H1 (cell line): Measurements from ENCODE around the gene SERINC1. TPM values are rescaled to one million over a fixed set of nuclear protein-coding genes. Genes with fewer than 3 reads are reported as not detected.

Source experiments
- CTCF ChIA-PET: fragments of 300-600 bp; sonication (Branson Sonifier 250); formaldehyde crosslinking; loops from one replicate; lab custom pipeline; 2021; ENCODE audit not compliant: partially characterized antibody; lab: Charles Lee
- POLR2A ChIA-PET: fragments of 300-600 bp; sonication (Branson Sonifier 250); formaldehyde crosslinking; loops from one replicate; lab custom pipeline; 2021; ENCODE audit warnings: inconsistent platforms; ENCODE audit not compliant: partially characterized antibody; lab: Charles Lee
- DNase-seq, 2 experiments: peaks; one replicate each; pipeline versions ENCODE4 v3.0.0 to v3.0.0-alpha.2; 2010 to 2022; ENCODE audit warnings: low spot score in 2 of 2, low read depth in 1 of 2, mixed read lengths in 1 of 2
- FAIRE-seq: peaks from 2 replicates; lab custom pipeline; 2011; peaks lifted over from hg19 to GRCh38; lab: Jason Lieb, UNC
- H2AFZ ChIP-seq: 2 replicates; pipeline ENCODE4 v1.8.1; 2012; ENCODE audit warnings: low read length, inconsistent platforms
- H2AK5ac ChIP-seq: 2 replicates; pipeline ENCODE4 v1.6.1; 2013; ENCODE audit warnings: low read depth, low read length
- H2BK120ac ChIP-seq: replicated peaks from 2 replicates; pipeline ENCODE3; 2013; ENCODE audit warnings: low read depth, low read length, inconsistent platforms
- H2BK12ac ChIP-seq: 2 replicates; pipeline ENCODE4 v1.6.1; 2013; ENCODE audit warnings: low read depth, low read length
- H2BK15ac ChIP-seq: 2 replicates; pipeline ENCODE4 v1.6.1; 2013; ENCODE audit warnings: low read length
- H2BK20ac ChIP-seq: 2 replicates; pipeline ENCODE4 v1.6.1; 2013; ENCODE audit warnings: low read length
- H2BK5ac ChIP-seq: 2 replicates; pipeline ENCODE4 v1.6.1; 2013; ENCODE audit warnings: low read depth, low read length
- H3K14ac ChIP-seq: 2 replicates; pipeline ENCODE4 v1.6.1; 2013; ENCODE audit warnings: inconsistent platforms; ENCODE audit not compliant: insufficient read length
- H3K18ac ChIP-seq: 2 replicates; pipeline ENCODE4 v1.6.1; 2013; ENCODE audit warnings: low read length; ENCODE audit errors: extremely low read depth
- H3K23ac ChIP-seq: 2 replicates; pipeline ENCODE4 v1.6.1; 2013; ENCODE audit warnings: inconsistent platforms; ENCODE audit not compliant: insufficient read length
- H3K23me2 ChIP-seq: 2 replicates; pipeline ENCODE4 v1.6.1; 2013; ENCODE audit warnings: low read depth, low read length
- H3K27ac ChIP-seq: 2 replicates; pipeline ENCODE4 v1.6.1; 2011; ENCODE audit warnings: low read depth, low read length, inconsistent platforms
- H3K27me3 ChIP-seq, 4 experiments: replicated peaks in 1 of 4; 1 replicate in 1 of 4; 2 replicates in 3 of 4; pipeline versions ENCODE4 v1.6.1 to v1.8.1; 2011 to 2013; ENCODE audit warnings: low read length in 3 of 4, mild to moderate bottlenecking in 3 of 4, inconsistent platforms in 2 of 4, mixed read lengths in 2 of 4, moderate library complexity in 1 of 4; ENCODE audit not compliant: control insufficient read depth in 3 of 4, insufficient read depth in 3 of 4; ENCODE audit errors: extremely low read depth in 1 of 4
- H3K36me3 ChIP-seq, 4 experiments: 2 replicates each; pipeline versions ENCODE4 v1.6.1 to v1.8.1; 2011 to 2013; ENCODE audit warnings: mild to moderate bottlenecking in 4 of 4, low read length in 3 of 4, moderate library complexity in 2 of 4, control low read depth in 1 of 4, inconsistent platforms in 1 of 4; ENCODE audit not compliant: insufficient read depth in 4 of 4, control insufficient read depth in 2 of 4
- H3K4ac ChIP-seq: replicated peaks from 2 replicates; pipeline ENCODE3; 2013; ENCODE audit warnings: low read length, low read depth, mixed read lengths, inconsistent platforms; ENCODE audit not compliant: insufficient read length
- H3K4me1 ChIP-seq, 4 experiments: replicated peaks in 1 of 4; 1 replicate in 1 of 4; 2 replicates in 3 of 4; pipeline versions ENCODE4 v1.6.1 to v1.8.1; 2011 to 2013; ENCODE audit warnings: low read length in 3 of 4, inconsistent platforms in 2 of 4, mixed read lengths in 1 of 4; ENCODE audit not compliant: insufficient read depth in 4 of 4, control insufficient read depth in 3 of 4
- H3K4me2 ChIP-seq, 2 experiments: 2 replicates each; pipeline versions ENCODE4 v1.6.1 to v1.8.1; 2011 to 2013; ENCODE audit warnings: low read depth in 2 of 2, low read length in 2 of 2, control low read depth in 1 of 2, inconsistent platforms in 1 of 2, mild to moderate bottlenecking in 1 of 2; ENCODE audit not compliant: insufficient read depth in 1 of 2
- H3K4me3 ChIP-seq, 4 experiments: fragments of 200-600, 300-600 bp in 1 of 4; sonication (generic), shearing (Covaris generic), sonication (Bioruptor Twin) in 1 of 4; 2 replicates each; pipeline versions ENCODE4 v1.5.1 to v1.8.1; 2011 to 2016; ENCODE audit warnings: low read length in 4 of 4, low read depth in 3 of 4, control low read depth in 2 of 4, inconsistent platforms in 2 of 4, mild to moderate bottlenecking in 2 of 4, mixed read lengths in 1 of 4, moderate library complexity in 1 of 4; ENCODE audit not compliant: insufficient read depth in 2 of 4; ENCODE audit errors: extremely low read depth in 1 of 4
- H3K56ac ChIP-seq: replicated peaks from 2 replicates; pipeline ENCODE3; 2013; ENCODE audit warnings: low read depth, mild to moderate bottlenecking, mixed read lengths, low read length, inconsistent platforms; ENCODE audit not compliant: insufficient read length
- H3K79me1 ChIP-seq: 2 replicates; pipeline ENCODE4 v1.6.1; 2013; ENCODE audit warnings: low read depth, low read length, control low read depth
- H3K79me2 ChIP-seq, 2 experiments: 2 replicates each; pipeline versions ENCODE4 v1.6.1 to v1.8.1; 2012 to 2013; ENCODE audit warnings: low read length in 2 of 2, mild to moderate bottlenecking in 2 of 2, inconsistent platforms in 1 of 2; ENCODE audit not compliant: insufficient read depth in 2 of 2, control insufficient read depth in 1 of 2
- H3K9ac ChIP-seq, 4 experiments: replicated peaks in 1 of 4; 1 replicate in 1 of 4; 2 replicates in 3 of 4; pipeline versions ENCODE4 v1.6.1 to v1.8.1; 2011 to 2013; ENCODE audit warnings: low read depth in 3 of 4, low read length in 3 of 4, control low read depth in 2 of 4, mild to moderate bottlenecking in 2 of 4, moderate library complexity in 2 of 4, inconsistent platforms in 1 of 4; ENCODE audit errors: extremely low read depth in 1 of 4
- H3K9me3 ChIP-seq, 2 experiments: 2 replicates each; pipeline versions ENCODE4 v1.6.1 to v1.8.1; 2012 to 2013; ENCODE audit warnings: mild to moderate bottlenecking in 2 of 2, moderate library complexity in 2 of 2, control low read depth in 1 of 2, inconsistent platforms in 1 of 2, low read depth in 1 of 2, low read length in 1 of 2, mixed read lengths in 1 of 2; ENCODE audit not compliant: insufficient read depth in 2 of 2
- H4K20me1 ChIP-seq, 2 experiments: replicated peaks in 1 of 2; 2 replicates each; pipeline versions ENCODE3 to v1.8.1; 2011 to 2013; ENCODE audit warnings: inconsistent platforms in 2 of 2, low read length in 2 of 2, mild to moderate bottlenecking in 1 of 2; ENCODE audit not compliant: insufficient read depth in 2 of 2, control insufficient read depth in 1 of 2
- H4K5ac ChIP-seq: 2 replicates; pipeline ENCODE4 v1.6.1; 2013; ENCODE audit warnings: low read length, low read depth, mixed read lengths, inconsistent platforms; ENCODE audit not compliant: insufficient read length
- H4K8ac ChIP-seq: 2 replicates; pipeline ENCODE4 v1.8.0; 2013; ENCODE audit warnings: mild to moderate bottlenecking, moderate library complexity, low read length, inconsistent platforms; ENCODE audit not compliant: insufficient read depth; ENCODE audit errors: extremely low read depth
- H4K91ac ChIP-seq: replicated peaks from 2 replicates; pipeline ENCODE3; 2013; ENCODE audit warnings: low read length, mixed read lengths, inconsistent platforms; ENCODE audit not compliant: insufficient read length
- BRCA1 ChIP-seq: IDR thresholded peaks from 2 replicates; pipeline ENCODE4 v1.6.1; 2012; ENCODE audit warnings: low read depth, low read length, improper control_type of control experiment
- CBX8 ChIP-seq: fragments of 300-800, 300-1000 bp; sonication (generic); IDR thresholded peaks from 2 replicates; pipeline ENCODE4 v1.7.1; 2016; ENCODE audit warnings: low read depth, low read length, borderline replicate concordance
- CHD1 ChIP-seq: IDR thresholded peaks from 2 replicates; pipeline ENCODE4 v1.6.1; 2012; ENCODE audit warnings: low read depth, low read length, improper control_type of control experiment
- EP300 ChIP-seq, 2 experiments: IDR thresholded peaks; 1 replicate in 1 of 2; 2 replicates in 1 of 2; pipeline ENCODE4 v1.6.1; 2011 to 2012; ENCODE audit warnings: low read depth in 2 of 2, low read length in 2 of 2, mild to moderate bottlenecking in 2 of 2, borderline replicate concordance in 1 of 2, inconsistent platforms in 1 of 2, moderate library complexity in 1 of 2
- JUN ChIP-seq: IDR thresholded peaks from 2 replicates; pipeline ENCODE4 v1.6.1; 2011; ENCODE audit warnings: low read depth, mild to moderate bottlenecking, improper control_type of control experiment, low read length
- RXRA ChIP-seq: IDR thresholded peaks from 2 replicates; pipeline ENCODE4 v1.6.1; 2011; ENCODE audit warnings: low read depth, mild to moderate bottlenecking, low read length, moderate library complexity; ENCODE audit not compliant: insufficient read depth
- WGBS, 2 experiments: shearing (Covaris generic) in 1 of 2; methylation state at CpG; one replicate each; pipeline versions ENCODE4 v1.1.6 to v1.1.7; 2013 to 2015; ENCODE audit warnings: low lambda C conversion rate in 2 of 2, mixed read lengths in 2 of 2, inconsistent platforms in 1 of 2, low coverage in 1 of 2, missing lambda C conversion rate in 1 of 2; ENCODE audit not compliant: insufficient replicate concordance in 2 of 2, insufficient coverage in 1 of 2, insufficient read length in 1 of 2; ENCODE audit errors: extremely low coverage in 1 of 2, missing lambda C conversion rate in 1 of 2; 5-methylcytosine and 5-hydroxymethylcytosine counted together
- polyA plus RNA-seq, 7 experiments: library from polyadenylated mRNA; depleted of rRNA in 3 of 7; stranded (reverse) in 5 of 7; unstranded in 2 of 7; fragments of >200 nt in 5 of 7; fragments of 200-250 nt in 2 of 7; gene quantifications; 1 replicate in 5 of 7; 2 replicates in 1 of 7; 4 replicates in 1 of 7; pipeline versions ENCODE4 v1.2.1 to v1.2.3, GENCODE V29; 2011 to 2013; ENCODE audit warnings: missing spikeins in 2 of 7, mixed read lengths in 2 of 7
- total RNA-seq: library from RNA; stranded (reverse); fragmentation: NEBNext Ultra II Directional; extraction: Animal tissue kit (Norgen Biotek cat#: 25700); gene quantifications from 2 replicates; pipeline ENCODE4 v1.2.1, GENCODE V29; 2021

Gene SERINC1
- total and polyA plus RNA-seq, 2 of the 8 experiments (the other 6 are each of a cell fraction or from before 2014, with no cell fraction given), result 15.4 to 38.6 TPM

DNA sequence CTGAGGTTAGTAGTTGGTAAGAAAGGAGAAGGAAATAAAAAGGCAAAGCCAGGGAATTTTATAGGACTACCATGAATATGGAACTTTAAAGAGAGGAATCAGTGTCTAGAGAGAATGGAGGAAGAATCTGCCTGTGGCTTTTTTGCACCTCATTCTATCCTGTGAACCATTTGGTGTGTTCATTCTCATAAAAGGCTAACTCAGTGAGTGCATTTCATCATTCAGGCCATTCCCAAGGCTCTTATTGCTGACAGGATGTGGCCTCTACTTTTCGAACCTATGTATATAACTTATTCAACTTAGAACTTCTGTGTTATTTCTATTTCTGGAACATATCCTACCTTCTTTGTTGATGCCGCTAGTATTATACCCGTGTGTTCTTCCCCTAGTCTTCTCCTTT lies 45.0 kb downstream of the SERINC1 start:
- H3K27ac ChIP-seq, result no peak overlapping the region
- H3K79me2 ChIP-seq, result no peaks in the 10 kb centered on the region
- H2AFZ ChIP-seq, result no peak overlapping the region
- CTCF ChIA-PET, result interaction anchor here (1.3 to 1.5 kb wide), 2 partner anchors 8 to 10 kb away, joined by 4 to 7 read pairs; no protein-coding TSS in a partner anchor
- H3K4ac ChIP-seq, result no peak overlapping the region
- 91% methylated on average over 3 of the region's 3 CpGs; no CpG with 5 or more reads in 1 of the 2 experiments for WGBS, 2 experiments
- no peak overlapping the region for H3K14ac ChIP-seq
- no peaks in the 10 kb centered on the region for H3K79me1 ChIP-seq
- POLR2A ChIA-PET, result interaction anchor here (0.6 kb wide), 1 partner anchor 1113 kb away, joined by 3 read pairs; no protein-coding TSS in a partner anchor
- peaks cover 0 to 39% (median 17%) of the 10 kb centered on the region in 4 experiments; a peak in 5 of 8 replicates for H3K36me3 ChIP-seq
- no peak for TF ChIP-seq BRCA1
- no peak for TF ChIP-seq CBX8
- TF ChIP-seq JUN, result no peak
- TF ChIP-seq EP300 (IDR thresholded peaks at IDR 0.05; ENCODE audit: borderline replicate concordance in 1 of 2, low read depth in 2 of 2, low read length in 2 of 2), result no peak
- TF ChIP-seq CHD1, result no peak
- TF ChIP-seq RXRA, result no peak
- TF ChIP-seq, all 59 proteins: peak for 0
- Histone ChIP-seq H2BK5ac (no peak overlapping the region), H4K20me1 (peaks cover 0 to 3% of the 10 kb centered on the region in 2 experiments), H3K23ac (no peak overlapping the region), H2BK120ac (no peak overlapping the region), H3K4me2 (no peak overlapping the region), H4K8ac (no peak overlapping the region), H2BK15ac (no peak overlapping the region), H2AK5ac (no peak overlapping the region), H3K4me3 (no peak overlapping the region), H3K23me2 (no peaks in the 10 kb centered on the region), H3K27me3 (no peaks in the 10 kb centered on the region), H2BK12ac (no peak overlapping the region), H3K9ac (no peak overlapping the region), H4K91ac (no peak overlapping the region), H3K56ac (no peak overlapping the region), H3K18ac (no peak overlapping the region), H3K4me1 (no peaks in the 10 kb centered on the region), H2BK20ac (no peak overlapping the region), H3K9me3 (no peaks in the 10 kb centered on the region), H4K5ac (no peak overlapping the region)
- DNase-seq, result no peak
- FAIRE-seq, result no peak
